Measurements from ENCODE around the gene THBS1.

The THBS1 gene

DNA sequence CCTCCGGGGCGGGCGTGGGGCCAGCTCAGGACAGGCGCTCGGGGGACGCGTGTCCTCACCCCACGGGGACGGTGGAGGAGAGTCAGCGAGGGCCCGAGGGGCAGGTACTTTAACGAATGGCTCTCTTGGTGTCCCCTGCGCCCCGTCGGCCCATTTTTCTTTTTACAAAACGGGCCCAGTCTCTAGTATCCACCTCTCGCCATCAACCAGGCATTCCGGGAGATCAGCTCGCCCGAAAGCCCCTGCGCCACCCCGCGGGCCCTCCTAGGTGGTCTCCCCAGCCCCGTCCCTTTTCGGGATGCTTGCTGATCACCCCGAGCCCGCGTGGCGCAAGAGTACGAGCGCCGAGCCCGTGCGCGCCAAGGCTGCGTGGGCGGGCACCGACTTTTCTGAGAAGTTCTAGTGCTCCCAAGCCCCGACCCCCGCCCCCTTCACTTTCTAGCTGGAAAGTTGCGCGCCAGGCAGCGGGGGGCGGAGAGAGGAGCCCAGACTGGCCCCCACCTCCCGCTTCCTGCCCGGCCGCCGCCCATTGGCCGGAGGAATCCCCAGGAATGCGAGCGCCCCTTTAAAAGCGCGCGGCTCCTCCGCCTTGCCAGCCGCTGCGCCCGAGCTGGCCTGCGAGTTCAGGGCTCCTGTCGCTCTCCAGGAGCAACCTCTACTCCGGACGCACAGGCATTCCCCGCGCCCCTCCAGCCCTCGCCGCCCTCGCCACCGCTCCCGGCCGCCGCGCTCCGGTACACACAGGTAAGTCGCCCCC is at the start of gene THBS1:
TSS of gene THBS1 (plus strand) at position 595 of the 757 bp plus-strand sequence. CDS start 779 bp downstream, outside the sequence.
- DNase-seq: no peak

DNA sequence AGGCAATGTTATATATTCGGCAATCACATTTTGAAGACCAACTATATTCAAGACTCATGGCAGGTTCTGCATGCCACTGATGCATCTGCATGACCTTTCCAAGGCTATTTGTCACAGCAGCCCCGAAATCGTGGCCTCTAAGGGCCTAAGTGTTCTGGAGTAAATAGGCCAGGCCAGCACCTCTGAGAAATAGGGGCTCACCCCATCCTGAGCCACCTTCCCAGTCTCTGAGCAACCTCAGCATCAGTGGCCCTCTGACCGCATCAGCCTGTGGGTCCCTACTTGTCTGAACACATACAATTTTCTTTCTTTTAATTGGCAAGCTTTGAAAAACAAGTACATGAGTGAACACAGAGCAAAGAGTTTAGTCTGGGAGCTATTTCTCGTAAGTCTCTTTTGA is 45.9 kb upstream of the THBS1 start:
- no peak for DNase-seq

DNA sequence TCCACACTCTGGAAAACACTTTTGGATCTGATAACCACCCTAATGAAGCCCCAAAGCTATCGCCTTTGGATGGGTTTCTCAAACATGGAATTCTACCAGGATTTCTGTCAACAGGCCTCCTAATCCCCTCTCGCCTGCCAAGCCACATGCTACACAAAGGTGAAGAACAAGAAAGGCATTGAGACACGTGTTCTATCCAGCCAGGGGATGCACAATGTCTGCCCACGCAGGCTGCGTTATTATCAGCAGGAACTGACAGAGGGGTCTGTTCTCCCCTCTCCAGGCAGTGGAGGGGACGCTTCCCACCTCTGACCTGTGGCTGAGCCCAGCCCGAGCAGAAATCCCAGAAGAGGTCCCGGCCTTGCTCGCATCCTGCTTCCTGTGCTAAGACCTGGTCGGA is 45.4 kb upstream of the THBS1 start:
- DNase-seq: no peak

DNA sequence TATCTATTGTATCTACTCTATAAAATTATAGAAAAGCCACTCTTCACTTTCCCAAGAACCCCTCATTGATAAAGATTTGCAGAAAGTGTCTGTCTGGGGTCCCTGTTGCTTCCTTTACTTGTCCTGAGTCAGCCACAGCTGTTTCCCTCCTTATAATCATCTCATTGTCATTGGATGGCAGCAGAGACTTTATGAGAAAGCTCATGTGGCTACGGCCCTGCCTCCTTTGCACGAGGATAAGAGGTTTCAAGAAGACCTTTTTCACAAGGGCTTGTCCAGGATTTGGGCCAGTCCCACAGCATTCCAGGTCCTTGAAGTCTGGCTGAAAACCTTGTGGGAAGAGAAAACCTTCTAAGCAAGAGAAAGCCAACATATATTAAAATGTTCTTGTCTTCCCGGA is 41.9 kb upstream of the THBS1 start:
- no peak for DNase-seq

DNA sequence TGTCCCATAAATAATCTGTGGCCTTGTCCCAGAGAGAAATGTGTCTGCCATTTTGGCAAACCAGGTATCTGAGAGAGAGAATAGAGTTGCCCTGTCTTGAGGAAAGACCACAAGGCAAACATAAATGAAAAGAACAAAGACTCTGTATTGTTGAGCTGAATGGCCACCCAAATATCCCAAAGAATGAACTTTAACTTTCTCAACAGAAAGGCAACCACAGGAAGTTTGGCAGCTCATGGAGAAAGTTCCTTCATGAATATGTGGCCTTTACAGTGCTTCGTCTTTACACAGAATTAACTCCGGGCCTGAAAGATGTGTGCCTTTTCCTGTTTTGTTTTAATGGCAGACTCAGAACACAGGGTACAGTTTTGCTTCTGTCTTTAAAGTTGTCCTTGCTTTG is 41.4 kb upstream of the THBS1 start:
- DNase-seq: no peak

DNA sequence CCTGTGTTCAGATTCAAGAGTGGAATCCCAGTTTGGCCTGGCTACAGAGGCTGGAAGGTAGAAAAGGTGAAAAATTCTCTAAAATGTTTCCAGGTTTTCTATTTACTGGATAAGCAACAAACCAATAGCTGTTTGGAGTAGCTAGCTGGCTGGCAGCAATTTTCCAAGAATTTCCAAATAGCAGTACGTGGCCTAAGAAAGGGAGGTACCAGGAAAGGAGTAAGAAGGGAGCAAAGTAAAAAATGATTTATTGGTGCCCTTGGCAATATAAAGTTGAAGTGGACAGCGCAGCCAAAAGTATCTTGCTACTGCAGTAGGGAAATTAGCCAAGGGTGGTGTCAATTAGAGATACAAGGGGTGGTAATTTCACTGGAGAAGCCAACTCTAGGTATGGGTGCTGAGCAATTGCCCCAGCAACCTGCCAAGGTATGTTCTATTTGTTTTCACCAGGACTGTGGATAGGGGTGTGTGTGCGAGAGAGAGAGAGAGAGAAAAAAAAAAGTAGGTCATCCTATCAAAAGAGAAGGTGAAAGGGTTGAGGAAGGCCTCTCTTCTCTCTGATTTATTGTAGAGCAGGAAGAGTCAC is 40.8 kb upstream of the THBS1 start:
- no peak for DNase-seq

DNA sequence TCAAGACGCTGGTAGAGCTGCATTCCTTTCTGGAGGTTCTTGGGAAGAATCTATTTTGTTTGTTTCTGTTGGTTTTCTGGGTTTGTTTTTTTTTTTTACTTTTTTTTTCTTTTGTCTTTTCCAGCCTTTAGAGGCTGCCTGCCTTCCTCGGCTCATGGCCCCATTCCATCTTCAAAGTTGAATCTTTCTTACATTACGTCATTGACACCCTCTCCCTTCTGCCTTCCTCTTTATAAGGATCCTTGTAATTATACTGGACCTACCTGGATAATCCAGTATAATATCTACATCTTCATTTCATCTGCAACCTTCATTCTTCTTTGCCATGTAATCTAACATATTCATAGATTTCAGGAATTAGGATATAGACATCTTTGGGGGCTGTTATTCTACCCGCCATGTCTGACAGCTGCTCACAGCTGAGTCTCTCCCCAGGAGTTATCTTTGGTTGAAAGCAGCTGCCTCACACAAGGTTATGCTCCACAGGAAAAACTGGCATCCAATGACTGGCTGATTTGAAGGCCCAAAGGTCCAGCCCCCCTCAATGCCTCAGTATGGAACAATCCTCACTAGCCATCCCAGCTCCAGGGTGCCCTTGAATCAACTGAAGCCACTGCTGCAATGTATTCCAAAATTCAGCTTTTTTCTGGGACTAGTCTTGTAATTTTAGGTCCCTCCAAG is 38.4 kb upstream of the THBS1 start:
- no peak for DNase-seq

DNA sequence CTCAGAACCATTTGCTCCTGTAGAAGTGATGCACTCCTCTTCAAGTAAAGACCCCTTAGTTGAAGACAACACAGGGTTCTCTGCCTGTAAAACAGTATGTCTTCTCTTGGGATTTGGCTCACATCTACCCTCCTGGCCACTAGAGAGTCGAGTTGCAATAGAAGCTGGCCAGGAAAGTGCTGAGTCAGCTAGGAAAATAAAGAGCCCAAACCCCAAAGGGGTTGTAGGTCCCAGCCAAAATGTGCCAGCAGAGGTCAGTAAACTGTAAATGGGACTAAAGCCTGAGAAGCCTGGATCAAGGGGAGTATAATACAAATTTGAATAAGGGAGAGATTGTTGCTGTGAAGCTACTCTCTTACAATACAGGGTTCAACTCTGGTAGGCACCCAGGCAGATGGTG is 37.2 kb upstream of the THBS1 start:
- DNase-seq: no peak

DNA sequence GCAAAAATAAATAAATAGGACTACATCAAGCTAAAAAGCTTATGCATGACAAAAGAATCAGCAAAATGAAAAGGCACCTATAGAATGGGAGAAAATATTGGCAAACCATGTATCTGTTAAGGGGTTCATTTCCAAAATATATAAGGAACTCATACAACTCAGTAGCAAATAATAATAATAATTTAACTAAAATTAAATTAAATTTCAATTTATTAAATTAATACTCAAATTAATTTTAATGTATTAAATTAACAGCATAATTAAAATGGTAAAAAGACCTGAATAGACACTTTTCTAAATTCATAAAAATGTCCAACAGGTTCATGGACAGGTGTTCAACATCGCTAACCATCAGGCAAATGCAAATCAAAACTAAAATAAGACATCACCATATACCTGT is 34.0 kb upstream of the THBS1 start:
- DNase-seq: no peak

DNA sequence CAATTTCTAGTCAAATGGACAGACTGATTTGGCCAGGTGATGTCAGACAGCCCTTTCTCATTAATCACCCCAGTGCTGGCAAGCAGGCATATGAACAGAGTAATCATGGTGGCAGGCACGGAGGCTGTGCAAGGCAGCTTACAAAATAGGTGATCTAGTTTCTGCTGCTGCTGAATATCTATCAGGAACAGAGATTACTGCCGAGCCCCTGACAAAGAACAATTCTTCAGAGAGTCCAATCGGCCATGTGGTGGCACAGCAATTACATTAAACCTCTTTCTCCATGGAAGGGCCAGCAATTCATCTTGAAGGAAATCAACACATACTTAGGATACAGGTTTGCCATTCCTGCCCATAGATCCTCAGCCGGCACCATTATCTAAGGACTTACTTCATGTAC is 32.3 kb upstream of the THBS1 start:
- DNase-seq: no peak

DNA sequence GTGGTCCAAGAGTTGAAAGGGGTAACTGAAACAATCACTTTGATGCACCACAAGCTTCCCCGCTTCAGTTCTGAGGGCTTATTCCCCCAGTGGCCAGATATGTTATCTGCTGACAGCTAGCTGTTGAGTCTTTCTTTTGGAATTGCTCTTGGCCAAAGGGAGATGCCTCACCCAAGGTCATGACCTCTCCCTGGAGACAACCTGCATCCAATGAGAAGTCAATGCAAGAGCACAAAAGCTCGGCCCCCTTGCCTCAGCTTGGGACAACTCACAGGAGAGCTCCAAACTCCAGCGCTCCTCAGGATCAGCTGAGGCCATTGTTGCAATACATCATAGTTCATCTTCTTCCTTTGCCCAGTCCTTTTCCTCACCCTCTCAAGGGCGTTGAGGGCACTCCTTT is 31.0 kb upstream of the THBS1 start:
- no peak for DNase-seq

DNA sequence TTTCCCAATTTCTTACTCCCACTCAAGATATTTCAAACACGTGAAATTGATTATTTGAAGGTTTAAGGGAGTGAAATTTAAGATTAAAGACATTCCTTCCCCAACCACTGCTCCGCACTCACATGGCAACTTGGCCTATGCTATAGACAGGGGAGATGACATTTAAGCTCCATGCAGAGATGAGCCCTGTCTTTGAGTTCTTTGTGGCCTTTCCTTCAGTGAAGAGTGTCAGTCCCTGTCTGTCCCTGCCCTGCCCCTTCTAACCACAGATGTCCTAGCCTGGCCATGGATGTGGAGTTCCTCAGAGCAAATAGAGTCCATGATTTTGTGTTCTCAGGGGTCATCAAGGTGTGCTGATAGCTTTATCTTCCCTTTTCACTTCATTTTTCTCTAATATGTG is 29.4 kb upstream of the THBS1 start:
- no peak for DNase-seq

DNA sequence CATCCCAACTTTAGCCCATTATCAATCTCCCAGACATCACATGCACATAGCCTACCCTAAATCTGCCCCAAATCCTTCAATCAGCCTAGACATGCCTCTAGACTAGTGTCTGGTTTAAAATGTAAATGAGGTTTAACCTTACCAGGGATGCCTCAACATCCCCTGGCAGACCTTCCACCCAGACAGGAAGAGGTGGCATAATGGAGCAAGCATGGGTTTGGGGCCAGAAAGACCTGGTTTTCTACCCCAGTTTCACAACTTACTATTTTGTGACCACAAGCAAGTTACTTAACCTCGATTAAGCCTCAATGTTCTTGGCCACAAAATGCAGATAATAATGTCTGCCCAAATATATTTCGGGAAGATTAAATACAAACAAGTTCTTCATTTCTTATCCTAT is 28.3 kb upstream of the THBS1 start:
- DNase-seq: no peak

DNA sequence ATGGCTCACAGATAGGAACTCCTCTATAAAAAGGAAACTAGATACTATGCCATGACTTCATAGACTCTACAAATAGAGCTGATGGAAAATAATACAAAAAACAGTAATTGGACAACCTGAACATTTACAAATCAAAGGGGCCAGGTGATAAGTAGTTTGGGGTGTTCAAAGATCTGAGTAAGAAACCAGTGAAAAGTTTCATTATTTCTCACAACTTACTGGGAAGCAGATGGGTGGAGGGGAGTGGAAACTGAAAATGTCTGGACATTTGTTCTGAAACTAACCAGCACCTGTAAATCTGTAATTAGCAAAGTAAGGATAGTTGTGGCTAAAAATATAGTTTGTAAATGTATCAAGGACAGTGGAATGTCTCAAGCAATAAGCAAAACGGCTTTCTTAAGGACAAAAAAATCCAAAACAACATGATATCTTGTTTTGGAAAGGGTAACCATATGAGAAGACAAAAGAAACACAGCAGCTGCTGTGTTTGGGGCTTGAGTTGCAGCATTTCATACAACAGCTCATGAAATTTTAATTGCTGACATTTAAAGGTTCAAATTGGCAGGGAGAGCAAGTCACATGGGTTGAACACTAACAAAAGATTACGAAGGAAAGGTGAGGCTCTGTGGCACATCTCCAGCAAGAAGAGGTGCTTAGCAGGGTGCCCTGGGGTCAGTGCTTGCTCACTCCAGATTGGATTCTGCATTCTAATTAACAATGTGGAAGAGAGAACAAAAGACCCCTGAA is 26.8 kb upstream of the THBS1 start:
- DNase-seq: no peak

DNA sequence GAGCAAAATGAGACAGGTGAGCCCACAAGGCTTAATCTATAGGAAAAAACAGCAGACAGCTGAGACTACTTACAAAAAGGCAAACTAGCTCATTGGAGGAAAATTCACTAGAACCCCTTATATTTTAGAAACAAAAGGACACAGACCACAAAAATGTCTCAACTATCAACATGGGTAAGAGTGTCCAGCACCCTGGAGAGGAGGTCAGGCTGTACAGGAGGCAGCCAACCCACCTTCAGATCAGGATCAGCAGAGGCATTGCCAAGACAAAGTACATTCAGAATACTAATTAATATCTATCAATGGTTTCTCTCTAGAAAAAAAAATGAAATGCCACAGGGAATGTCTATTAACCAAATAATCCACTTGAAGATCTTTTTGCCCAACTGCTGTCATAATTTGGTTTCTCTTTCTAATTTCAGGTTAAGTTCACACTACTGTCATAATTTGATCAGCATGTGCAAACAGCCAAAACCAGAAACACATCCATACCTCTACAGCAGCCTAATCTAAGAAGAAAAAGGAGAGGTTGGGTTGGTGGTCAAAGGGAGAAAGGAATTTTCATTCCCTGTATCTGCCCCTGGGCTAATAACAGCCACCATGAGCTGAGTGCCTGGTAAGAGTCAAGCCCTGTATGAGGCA is 26.0 kb upstream of the THBS1 start:
- DNase-seq: no peak

DNA sequence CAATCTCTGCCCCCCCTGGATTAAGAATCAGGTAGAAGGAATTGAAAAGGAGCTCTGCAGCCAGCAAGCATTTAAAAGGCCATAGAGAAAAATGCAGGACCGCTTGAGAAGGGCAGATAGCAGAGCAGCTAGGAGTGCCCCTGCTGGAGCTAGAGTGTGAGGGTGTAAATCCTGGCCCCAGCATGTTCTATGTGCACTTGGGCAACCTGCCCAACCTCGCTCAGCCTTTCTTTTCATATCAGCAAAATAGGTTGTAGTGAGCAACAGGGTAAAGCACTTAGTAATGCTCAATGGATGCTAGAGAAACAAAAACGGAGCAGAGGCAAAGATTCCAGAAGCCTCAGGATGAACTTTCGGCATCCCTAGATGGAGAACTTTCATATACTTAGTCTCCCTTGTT is 25.0 kb upstream of the THBS1 start:
- no peak for DNase-seq

DNA sequence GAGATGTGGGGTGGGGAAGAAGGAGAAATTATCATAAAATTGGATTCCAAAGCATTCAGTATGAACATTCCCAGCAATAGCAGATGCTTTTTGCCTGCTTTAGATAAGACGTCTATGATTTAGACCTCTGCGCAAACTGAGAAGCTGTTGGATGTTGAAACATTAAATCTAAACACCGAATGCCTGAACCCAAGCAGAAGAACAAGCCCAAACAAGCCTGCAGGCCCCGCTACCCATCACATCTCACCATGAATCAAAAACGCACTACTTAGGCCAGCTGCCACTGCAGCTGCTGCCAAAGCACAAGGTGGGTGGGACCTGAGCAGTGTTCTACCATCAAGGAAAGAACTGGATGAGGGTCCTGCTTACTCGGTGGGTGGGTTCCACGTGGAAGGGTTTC is 24.4 kb upstream of the THBS1 start:
- DNase-seq: peak; percentile 71

DNA sequence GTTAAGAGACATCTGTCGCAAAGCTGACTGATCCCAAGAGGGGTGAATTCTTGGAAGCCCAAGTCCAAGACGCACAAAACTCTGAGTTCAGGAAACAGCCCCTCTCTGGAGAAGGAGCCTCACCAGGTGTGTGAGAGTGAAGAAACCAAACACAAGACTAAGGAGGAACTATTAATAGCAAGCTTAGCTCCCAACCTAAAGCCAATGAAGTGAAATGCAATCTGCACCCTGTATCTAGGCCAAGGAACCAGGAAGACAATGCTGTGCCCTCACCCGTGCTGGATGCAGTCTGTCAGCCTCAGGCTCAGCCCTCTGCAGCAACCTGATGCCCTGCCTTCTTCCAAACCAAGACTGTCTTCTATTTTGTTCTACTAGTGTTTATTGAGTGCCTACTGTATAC is 22.5 kb upstream of the THBS1 start:
- DNase-seq: no peak

DNA sequence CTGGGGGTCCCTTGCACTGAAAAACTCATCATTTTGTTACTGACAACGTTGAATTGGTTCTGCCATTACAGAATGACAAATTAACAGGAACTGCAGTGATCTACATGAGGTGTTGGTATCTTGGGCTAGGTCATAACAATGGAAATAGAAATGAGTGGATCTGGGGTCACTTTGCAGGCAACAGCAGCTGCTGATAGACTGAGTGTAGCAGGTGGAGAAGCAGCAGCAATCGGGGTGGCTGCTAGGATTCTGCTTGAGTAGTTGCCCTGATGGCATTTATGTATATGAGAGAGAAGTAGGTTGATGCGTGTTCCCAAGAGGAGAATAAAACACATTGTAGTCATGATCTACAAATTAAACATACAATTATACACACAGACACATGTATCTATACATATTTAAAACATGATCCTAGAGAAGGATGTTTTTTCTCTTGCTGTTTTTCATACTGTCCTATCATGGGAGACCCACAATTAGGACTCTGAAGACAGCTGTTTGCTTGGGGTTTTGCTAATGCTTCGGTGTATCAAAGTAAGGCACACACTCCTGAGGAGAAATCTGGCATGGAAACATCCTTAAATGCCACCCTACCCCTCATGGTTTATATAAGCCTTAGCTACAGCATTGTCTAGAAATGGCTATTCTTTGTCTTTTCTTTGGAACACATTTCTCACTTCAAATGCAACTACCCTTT is 15.8 kb upstream of the THBS1 start:
- no peak for DNase-seq

DNA sequence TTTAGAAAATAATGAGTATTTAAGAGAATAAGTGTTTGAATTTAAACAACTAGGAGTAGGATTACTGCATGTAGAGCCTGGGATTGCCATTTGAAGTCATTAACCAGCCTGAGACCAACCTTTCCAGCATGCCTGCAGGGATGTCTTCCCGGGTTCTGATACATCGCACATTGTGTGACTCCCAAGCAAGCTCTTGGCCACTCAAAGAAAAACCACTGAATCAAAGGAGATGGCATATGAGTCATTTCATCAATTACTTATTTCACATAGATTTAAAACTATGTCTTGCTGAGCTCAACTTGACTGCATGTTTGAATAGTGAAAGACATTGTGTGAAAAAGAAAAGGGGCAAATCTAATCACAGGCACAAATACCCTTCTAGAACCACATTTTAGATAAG is 15.0 kb upstream of the THBS1 start:
- DNase-seq: no peak

DNA sequence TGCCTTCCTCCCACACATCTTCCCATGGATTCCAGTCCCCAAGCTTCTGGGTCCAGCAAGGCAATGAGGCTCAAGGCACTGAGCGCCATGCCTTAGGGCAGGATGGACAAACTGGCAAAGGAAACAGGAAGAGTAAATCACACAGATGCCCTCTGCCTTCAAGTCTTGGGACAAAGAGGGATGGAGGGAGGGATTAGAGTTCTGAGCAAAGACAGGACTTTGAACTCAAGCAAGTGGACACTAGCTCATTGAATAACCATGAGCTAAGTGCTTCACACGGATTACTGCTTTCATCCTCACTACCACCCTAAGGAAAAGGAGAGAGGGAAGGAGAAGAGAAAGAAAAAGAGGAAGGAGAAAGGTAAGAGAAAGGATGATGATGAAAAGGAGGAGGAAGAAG is 7.6 kb upstream of the THBS1 start:
- no peak for DNase-seq

DNA sequence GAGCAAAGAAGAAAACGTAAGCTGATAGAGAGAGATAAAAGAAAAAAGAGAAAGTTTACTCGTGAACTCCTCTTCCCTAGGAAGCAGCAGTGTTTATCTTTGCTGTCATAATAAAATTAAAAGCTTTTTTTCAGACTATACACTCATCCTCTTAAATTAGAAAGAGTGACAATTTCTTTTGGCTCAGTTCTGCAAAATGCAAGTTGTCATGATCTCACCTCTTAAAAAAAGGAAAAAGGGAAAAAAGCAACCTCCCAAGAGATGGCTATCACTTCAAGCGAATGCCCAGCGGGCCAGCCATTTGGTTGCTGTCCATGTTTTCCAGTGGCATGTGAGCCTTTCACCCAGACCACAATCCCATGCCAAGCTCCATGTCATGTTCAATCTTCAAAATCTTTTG is 7.0 kb upstream of the THBS1 start:
- DNase-seq: no peak

DNA sequence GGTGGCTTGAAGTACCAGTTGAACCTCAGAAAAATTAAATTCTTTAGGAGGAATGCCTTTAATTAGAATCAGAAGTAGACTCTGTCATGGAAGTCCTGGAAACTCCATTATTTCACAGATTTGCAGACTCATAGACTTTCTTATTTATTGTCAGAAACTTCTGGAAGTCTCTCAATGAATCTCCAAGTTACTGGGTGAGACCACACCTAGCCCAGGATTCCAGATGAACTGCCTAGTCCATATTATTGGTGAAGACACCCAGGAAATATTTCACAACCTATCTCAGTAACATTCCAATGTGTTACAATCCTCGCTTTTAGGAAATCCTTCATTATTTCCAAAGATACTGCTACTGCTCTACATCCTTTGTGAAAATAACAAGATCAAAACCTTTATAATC is 6.5 kb upstream of the THBS1 start:
- DNase-seq: no peak
